Medulla oblongata (tissue), 1 donor: ENCODE measurements around the gene BUD31.

Experiments used
- DNase-seq: peaks from one replicate; pipeline ENCODE4 v3.0.0-alpha.2; 2015; ENCODE audit errors: extremely low spot score

Gene BUD31

GRCh38 chr7:99433158-99433557 lies 24.4 kb downstream of the BUD31 start:
- DNase-seq, result no peak

GRCh38 chr7:99437946-99438572 lies 29.3 kb downstream of the BUD31 start:
- no peak for DNase-seq

GRCh38 chr7:99438573-99439480 lies 30.1 kb downstream of the BUD31 start, which contains the start of the genes CPSF4 and PTCD1:
CPSF4 (plus strand) TSS chr7:99438943; CDS start chr7:99439083, 140 bp downstream.
PTCD1 (minus strand) TSS chr7:99438798; CDS start chr7:99435242, 3,556 bp downstream.
- DNase-seq, result peak; percentile 96

DNA sequence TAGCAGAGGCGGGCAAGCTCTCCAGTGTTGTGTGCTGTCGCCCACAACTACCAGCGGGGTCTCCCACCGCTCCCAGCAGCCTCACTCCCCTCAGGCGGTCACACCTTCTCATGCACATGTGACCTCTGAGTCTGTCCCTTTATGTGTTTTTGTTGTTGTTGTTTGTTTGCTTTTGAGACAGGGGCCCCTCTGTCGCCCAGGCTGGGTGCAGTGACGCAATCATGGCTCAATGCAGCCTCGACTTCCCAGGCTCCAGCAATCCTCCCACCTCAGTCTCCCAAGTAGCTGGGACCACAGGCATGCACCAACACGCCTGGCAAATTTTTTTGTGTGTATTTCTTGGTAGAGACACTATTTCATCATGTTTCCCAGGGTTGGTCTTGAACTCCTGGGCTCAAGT lies 31.4 kb downstream of the BUD31 start:
- no peak for DNase-seq

DNA sequence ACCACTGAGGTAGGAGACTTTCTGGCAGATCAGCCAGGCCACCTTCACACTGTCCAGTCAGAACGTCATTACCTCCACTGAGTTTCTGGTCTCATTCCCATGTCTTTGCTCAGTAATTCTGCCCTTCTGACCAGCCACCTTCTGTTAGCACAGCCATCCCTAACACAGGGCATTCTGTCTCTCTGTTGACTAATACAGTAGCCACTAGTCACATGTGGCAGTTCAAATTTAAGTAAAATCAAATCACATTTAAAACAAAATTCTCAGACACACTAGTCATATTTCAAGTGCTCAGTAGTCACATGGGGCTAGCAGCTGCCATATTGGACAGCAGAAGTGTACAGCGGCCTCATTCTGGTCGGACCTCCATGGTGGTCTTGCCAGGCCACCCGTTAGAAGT lies 37.3 kb downstream of the BUD31 start:
- no peak for DNase-seq

- DNase-seq, result no peak
Measured at GRCh38 chr7:99447943-99448342, 39.2 kb downstream of the BUD31 start.

DNA sequence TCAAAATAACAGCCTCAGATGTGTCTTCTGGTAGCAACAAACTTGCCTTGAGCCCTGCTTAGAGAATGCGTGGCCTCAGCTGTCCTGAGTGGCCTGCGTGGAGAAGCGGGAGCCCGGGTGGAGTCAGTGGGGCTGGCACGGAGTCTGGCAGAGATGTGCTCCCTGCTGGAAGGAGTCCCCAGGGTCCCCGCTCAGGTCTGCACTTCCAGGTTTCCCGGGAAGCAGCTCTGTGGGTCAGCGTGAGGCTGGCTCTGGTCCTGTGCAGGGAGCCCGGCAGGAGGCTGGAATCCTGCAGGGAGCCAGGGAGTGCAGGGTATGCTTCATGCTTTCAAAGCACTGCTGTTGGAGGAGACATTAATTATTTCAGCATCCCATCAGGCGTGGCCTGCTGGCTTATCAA lies 40.1 kb downstream of the BUD31 start:
- DNase-seq, result no peak

DNA sequence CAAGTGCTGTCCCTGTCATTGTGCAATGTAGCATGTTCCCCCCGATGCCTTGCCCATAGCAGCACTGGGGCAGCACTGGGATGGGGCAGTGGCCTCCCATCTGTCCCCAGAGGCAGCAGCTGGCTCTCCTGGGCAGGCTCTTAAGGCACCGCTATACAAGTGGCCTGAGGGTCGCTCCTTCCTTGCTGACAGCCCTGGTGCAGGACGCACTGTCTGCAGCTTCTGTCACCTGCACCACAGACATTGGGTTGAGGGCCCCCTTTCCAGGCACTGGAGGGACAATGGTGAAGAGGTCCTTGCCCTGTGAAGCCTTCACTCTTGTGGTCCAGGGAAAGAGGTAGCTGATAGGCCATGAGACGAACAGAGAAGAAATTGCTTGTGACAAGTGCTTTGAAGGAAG lies 40.6 kb downstream of the BUD31 start:
- no peak for DNase-seq

GRCh38 chr7:99451936-99452335 lies 43.2 kb downstream of the BUD31 start:
- peak; percentile 58 for DNase-seq

DNA sequence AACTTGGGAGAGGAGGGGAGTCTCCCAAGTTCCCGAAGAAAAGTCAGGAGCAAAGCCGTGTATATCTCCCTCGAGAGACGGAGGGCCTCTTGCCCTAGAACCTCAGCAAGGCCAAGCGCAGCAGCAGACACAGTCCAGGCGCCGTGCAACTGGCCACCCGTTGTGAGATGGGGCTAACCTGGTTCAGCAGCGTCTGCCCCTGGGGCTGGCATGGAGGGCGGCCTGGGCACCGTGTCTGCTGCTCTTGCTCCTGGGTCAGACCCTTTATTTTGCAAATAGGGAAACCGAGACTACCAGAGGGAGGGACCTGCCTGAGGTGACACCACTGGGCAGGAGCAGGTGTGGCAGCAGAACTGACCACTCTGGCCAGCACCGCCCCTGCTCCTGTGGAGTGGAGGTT lies 43.8 kb downstream of the BUD31 start:
- DNase-seq, result no peak

GRCh38 chr7:99453105-99453504 lies 44.3 kb downstream of the BUD31 start:
- DNase-seq, result no peak

DNA sequence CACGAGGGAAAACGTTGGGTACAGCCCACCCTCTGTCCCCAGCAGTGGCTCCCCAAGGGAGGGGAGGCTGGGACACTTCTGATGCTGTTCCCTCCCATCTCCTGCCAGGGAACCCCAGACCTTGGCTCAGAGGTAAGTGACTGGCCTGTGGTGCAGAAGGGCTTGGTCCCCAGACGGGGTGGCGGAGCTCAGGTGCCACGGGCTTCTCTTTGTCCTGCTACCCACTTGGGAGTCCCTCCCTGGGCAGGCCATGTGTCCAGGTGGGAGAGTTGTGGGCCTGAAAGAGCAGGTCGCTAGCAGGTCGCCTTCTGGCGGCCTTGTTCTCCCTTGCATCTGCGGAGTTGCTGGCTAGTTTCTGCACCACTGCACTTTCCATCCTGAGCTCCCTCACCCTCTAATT lies 47.1 kb downstream of the BUD31 start:
- no peak for DNase-seq

- peak; percentile 40 for DNase-seq
Measured at GRCh38 chr7:99456288-99456687, 47.5 kb downstream of the BUD31 start.

- DNase-seq, result no peak
Measured at GRCh38 chr7:99457050-99457649, 48.4 kb downstream of the BUD31 start.

GRCh38 chr7:99457650-99458493 lies 49.1 kb downstream of the BUD31 start:
- no peak for DNase-seq

- DNase-seq, result no peak
Measured at GRCh38 chr7:99459087-99459486, 50.3 kb downstream of the BUD31 start.

GRCh38 chr7:99460651-99461050 lies 51.9 kb downstream of the BUD31 start:
- DNase-seq, result no peak

DNA sequence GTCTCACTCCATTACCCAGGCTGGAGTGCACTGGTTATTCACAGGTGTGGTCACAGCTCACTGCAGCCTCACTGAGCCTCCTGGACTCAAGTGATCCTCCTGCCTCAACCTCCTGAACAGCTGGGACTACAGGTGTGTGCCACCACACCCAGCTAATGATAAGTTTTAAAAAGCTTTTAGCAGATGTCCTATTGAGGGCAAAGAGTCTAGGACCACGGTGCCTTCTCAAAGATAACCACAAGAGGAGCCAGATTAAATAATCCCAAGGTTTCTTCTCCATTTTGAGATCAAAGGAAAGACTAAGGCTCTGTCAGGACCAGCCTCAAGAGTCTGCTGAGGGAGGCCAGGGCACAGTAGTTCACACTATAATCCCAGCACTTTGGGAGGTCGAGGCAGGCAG lies 52.5 kb downstream of the BUD31 start:
- DNase-seq, result no peak

DNA sequence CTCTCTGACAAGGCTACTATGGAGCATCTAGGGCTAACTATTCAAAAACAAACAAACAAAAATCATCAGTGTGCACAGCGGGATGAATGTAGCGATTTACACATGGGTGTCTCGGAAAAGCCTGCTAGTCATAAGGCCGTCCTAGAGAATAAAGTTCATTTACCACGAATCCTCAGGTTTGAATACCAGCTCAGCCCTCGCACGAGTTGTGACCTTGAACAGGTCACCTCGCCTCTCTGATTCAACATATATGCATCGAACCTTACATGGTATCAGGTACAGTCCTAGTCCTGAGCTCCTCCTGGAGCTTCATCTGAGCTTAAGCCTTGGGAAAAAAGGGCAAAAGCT lies 56.6 kb downstream of the BUD31 start:
- no peak for DNase-seq

DNA sequence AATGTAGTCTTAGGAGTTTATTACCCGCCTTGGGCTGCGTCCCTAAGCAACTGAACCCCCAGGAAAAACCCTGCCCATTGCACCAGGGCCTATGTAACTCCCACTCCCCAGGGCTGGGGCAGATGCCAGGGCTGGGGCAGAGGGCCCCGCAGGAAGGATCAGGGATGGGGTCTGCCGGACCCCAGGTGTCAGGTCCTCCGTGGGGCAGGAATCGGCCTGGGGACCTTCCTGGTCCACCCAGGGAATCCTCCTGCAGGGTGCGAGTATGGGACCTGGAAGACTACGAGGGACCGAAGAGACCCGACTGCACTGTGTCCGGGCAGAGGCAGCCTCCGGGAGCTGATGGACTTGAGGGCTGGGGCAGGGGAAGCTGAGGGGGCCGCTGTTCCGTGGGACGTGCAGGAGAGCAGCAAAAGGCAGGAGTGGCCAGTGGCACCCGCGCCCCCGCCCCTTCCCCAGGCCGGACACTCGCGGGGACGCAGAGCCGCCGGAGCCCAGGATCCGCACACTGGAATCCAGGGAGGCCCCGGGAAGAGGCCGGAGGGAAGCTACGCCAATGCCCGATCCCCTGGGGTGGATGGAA lies 59.7 kb downstream of the BUD31 start:
- DNase-seq, result no peak
